BJ (cell line): Measurements from ENCODE around the gene ANXA11. TPM values are rescaled to one million over a fixed set of nuclear protein-coding genes. Genes with fewer than 3 reads are reported as not detected.

ENCODE experiments used
- CTCF ChIA-PET: fragments of 350-600 bp; formaldehyde crosslinking; extraction: SDS; loops from one replicate; lab custom pipeline; 2021; ENCODE audit warnings: antibody characterized with exemption, inconsistent platforms; lab: Yijun Ruan, JAX
- POLR2A ChIA-PET: fragments of 300-600 bp; sonication (Branson Sonifier 250); formaldehyde crosslinking; extraction: SDS; loops from one replicate; lab custom pipeline; 2021; ENCODE audit warnings: antibody characterized with exemption; lab: Charles Lee
- DNase-seq: peaks from one replicate; pipeline ENCODE4 v3.0.0-alpha.2; 2011; ENCODE audit warnings: low read depth
- H3K27me3 ChIP-seq: 2 replicates; pipeline ENCODE4 v1.6.0; 2011; ENCODE audit warnings: low read length; ENCODE audit not compliant: control insufficient read depth, insufficient read depth
- H3K36me3 ChIP-seq: 2 replicates; pipeline ENCODE4 v1.5.1; 2011; ENCODE audit warnings: low read length; ENCODE audit not compliant: control insufficient read depth, insufficient read depth
- H3K4me3 ChIP-seq: 2 replicates; pipeline ENCODE4 v1.5.1; 2011; ENCODE audit warnings: low read depth, mild to moderate bottlenecking, control low read depth, low read length
- CTCF ChIP-seq: IDR thresholded peaks from 2 replicates; pipeline ENCODE4 v1.5.1; 2011; ENCODE audit warnings: low read depth, mild to moderate bottlenecking, control low read depth, inconsistent platforms, low read length, moderate library complexity; ENCODE audit not compliant: insufficient read depth
- polyA plus RNA-seq: library from polyadenylated mRNA; depleted of rRNA; stranded (reverse); fragments of >200 nt; gene quantifications from 2 replicates; pipeline ENCODE4 v1.2.3, GENCODE V29; 2011

ANXA11 gene
- polyA plus RNA-seq, 1 experiment, result 239 TPM

DNA sequence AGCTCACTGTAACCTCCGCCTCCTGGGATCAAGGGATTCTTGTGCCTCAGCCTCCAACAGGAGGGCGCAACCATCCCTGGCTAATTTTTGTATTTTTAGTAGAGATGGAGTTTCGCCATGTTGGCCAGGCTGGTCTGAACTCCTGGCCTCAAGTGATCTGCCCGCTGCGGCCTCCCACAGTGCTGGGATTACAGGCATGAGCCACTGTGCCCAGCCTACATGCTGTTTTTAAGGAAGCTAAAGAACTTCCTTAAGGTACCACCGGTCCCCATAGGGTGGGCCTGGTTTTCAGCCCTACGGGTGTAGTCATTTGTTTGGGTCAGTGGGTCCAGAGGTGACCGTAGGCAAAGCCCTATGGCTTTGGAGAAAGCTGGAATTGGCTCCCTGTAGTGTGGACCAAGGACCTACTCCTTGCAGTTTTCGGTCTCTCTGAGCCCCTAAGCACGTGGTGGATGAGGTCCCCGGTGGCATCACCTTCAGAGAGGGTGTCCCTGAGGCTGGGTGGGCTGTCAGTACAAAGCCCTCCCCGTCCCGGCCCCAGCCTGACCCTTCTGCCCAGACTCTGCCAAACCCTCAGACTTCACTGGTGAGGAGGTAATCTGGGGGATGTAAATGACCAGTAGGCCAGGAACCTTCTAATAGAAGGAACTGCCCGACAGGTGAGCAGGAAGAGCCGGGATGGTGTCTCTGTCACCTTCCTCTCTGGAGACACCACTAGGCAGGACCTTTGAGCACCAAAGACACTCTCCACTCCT lies 30.5 kb downstream of the ANXA11 start:
- no peak for TF ChIP-seq CTCF
- Histone ChIP-seq H3K36me3 (peaks cover 34% of the 10 kb centered on the region), H3K4me3 (no peak overlapping the region), H3K27me3 (no peaks in the 10 kb centered on the region)
- CTCF ChIA-PET, result interaction anchor here (1.6 to 3.1 kb wide), 3 partner anchors 11 to 31 kb away, joined by 3 to 15 read pairs (median 5); no protein-coding TSS in a partner anchor
- POLR2A ChIA-PET, result no interaction called here
- no peak for DNase-seq

DNA sequence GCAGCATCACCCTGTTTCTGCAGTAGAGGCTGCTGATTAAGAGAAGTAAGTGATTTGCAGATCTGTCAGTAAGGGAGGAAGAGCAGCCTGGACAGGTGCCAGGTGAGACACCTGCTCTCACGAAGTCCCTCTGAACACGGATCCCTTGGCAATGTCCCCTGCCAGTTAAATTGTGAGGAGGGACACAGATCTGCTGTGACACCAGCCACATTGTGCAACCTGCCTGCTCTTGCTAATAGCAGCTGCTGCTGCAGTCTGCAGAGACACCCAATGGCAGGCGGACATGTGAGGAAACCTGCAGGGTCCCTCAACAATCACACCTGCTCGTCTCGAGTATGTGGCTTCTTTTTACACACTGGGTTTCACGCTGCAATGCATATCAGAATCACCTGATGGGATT lies 31.9 kb downstream of the ANXA11 start:
- TF ChIP-seq CTCF, result no peak
- DNase-seq, result no peak
- CTCF ChIA-PET, result interaction anchor here (1.1 kb wide), 1 partner anchor 8 kb away, joined by 3 read pairs; no protein-coding TSS in a partner anchor
- H3K4me3 ChIP-seq, result no peak overlapping the region
- peaks cover 38% of the 10 kb centered on the region for H3K36me3 ChIP-seq
- POLR2A ChIA-PET, result no interaction called here
- H3K27me3 ChIP-seq, result no peaks in the 10 kb centered on the region

GRCh38 chr10:80172896-80173295 lies 32.4 kb downstream of the ANXA11 start:
- H3K4me3 ChIP-seq, result no peak overlapping the region
- ChIA-PET POLR2A (no interaction called here), CTCF (interaction anchor here (1.1 kb wide), 1 partner anchor 8 kb away, joined by 3 read pairs; no protein-coding TSS in a partner anchor)
- TF ChIP-seq CTCF, result no peak
- H3K36me3 ChIP-seq, result peaks cover 40% of the 10 kb centered on the region
- H3K27me3 ChIP-seq, result no peaks in the 10 kb centered on the region
- DNase-seq, result no peak

GRCh38 chr10:80171248-80171660 lies 34.1 kb downstream of the ANXA11 start:
- no peak for TF ChIP-seq CTCF
- POLR2A ChIA-PET, result no interaction called here
- DNase-seq, result no peak
- Histone ChIP-seq H3K27me3 (no peaks in the 10 kb centered on the region), H3K36me3 (peaks cover 49% of the 10 kb centered on the region), H3K4me3 (no peak overlapping the region)
- CTCF ChIA-PET, result no interaction called here

GRCh38 chr10:80170641-80171040 lies 34.7 kb downstream of the ANXA11 start:
- ChIA-PET CTCF (no interaction called here), POLR2A (no interaction called here)
- peaks cover 51% of the 10 kb centered on the region for H3K36me3 ChIP-seq

More at GRCh38 chr10:80170641-80171040, 34.7 kb downstream of the ANXA11 start:
- DNase-seq, result no peak
- Histone ChIP-seq H3K4me3 (no peak overlapping the region), H3K27me3 (no peaks in the 10 kb centered on the region)
- no peak for TF ChIP-seq CTCF
